ENCODE measurements around the gene NELL2.

The NELL2 gene

GRCh38 chr12:44581642-44582242 is 294.4 kb downstream of the NELL2 start (continued):
- TF ChIP-seq OSR1 (CRISPR knock-in tag; IDR thresholded peaks at IDR 0.05) (no peak), PATZ1 (CRISPR knock-in tag; IDR thresholded peaks at IDR 0.05; ENCODE audit: borderline replicate concordance) (no peak)

DNA sequence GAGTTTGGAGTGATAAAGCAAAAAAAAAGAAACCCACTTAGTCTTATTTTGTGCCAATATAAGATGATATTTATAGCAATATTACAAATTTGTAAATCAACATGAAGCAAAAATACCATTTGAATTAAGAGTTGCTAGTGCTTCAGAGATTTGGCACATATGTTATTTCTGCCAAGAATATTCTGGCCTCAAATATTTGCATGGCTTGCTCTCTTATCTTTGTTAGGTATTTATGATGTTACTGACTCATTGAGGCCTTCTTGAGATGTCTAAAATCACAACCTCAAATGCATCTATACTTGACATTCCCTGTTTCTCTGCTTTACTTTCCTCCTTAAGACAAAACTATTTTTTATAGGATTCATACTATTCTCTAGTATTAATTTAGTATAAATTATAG is 301.5 kb downstream of the NELL2 start:
- TF ChIP-seq ISL1 (CRISPR knock-in tag; IDR thresholded peaks at IDR 0.05) (no peak), PATZ1 (CRISPR knock-in tag; IDR thresholded peaks at IDR 0.05; ENCODE audit: borderline replicate concordance) (no peak), ZC3H10 (CRISPR knock-in tag; IDR thresholded peaks at IDR 0.05) (no peak), ARNTL (CRISPR knock-in tag; IDR thresholded peaks at IDR 0.05; ENCODE audit: borderline replicate concordance, low read depth) (no peak), OSR1 (CRISPR knock-in tag; IDR thresholded peaks at IDR 0.05) (no peak), CREB5 (CRISPR knock-in tag; IDR thresholded peaks at IDR 0.05; ENCODE audit: low read depth) (no peak), ZFP3 (CRISPR knock-in tag; IDR thresholded peaks at IDR 0.05) (no peak), TOX (CRISPR knock-in tag; IDR thresholded peaks at IDR 0.05; ENCODE audit: borderline replicate concordance) (no peak), GLIS3 (CRISPR knock-in tag; IDR thresholded peaks at IDR 0.05) (no peak), BACH2 (CRISPR knock-in tag; IDR thresholded peaks at IDR 0.05; ENCODE audit: borderline replicate concordance) (no peak), TCF4 (CRISPR knock-in tag; IDR thresholded peaks at IDR 0.05; ENCODE audit: borderline replicate concordance) (no peak), ESRRG (CRISPR knock-in tag; IDR thresholded peaks at IDR 0.05) (no peak), PPARA (CRISPR knock-in tag; IDR thresholded peaks at IDR 0.05; ENCODE audit: borderline replicate concordance) (no peak), RARB (CRISPR knock-in tag; IDR thresholded peaks at IDR 0.05) (no peak), ZNF565 (CRISPR knock-in tag; conservative IDR thresholded peaks at IDR 0.05; ENCODE audit: low read depth) (no peak)
- TF ChIP-seq, protein P1, sequence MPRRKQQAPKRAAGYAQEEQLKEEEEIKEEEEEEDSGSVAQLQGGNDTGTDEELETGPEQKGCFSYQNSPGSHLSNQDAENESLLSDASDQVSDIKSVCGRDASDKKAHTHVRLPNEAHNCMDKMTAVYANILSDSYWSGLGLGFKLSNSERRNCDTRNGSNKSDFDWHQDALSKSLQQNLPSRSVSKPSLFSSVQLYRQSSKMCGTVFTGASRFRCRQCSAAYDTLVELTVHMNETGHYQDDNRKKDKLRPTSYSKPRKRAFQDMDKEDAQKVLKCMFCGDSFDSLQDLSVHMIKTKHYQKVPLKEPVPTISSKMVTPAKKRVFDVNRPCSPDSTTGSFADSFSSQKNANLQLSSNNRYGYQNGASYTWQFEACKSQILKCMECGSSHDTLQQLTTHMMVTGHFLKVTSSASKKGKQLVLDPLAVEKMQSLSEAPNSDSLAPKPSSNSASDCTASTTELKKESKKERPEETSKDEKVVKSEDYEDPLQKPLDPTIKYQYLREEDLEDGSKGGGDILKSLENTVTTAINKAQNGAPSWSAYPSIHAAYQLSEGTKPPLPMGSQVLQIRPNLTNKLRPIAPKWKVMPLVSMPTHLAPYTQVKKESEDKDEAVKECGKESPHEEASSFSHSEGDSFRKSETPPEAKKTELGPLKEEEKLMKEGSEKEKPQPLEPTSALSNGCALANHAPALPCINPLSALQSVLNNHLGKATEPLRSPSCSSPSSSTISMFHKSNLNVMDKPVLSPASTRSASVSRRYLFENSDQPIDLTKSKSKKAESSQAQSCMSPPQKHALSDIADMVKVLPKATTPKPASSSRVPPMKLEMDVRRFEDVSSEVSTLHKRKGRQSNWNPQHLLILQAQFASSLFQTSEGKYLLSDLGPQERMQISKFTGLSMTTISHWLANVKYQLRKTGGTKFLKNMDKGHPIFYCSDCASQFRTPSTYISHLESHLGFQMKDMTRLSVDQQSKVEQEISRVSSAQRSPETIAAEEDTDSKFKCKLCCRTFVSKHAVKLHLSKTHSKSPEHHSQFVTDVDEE (CRISPR knock-in tag; IDR thresholded peaks at IDR 0.05), result no peak
- no peak for ATAC-seq

- TF ChIP-seq CSRNP3 (CRISPR knock-in tag; IDR thresholded peaks at IDR 0.05) (no peak), ZNF565 (CRISPR knock-in tag; conservative IDR thresholded peaks at IDR 0.05; ENCODE audit: low read depth) (no peak), CREB5 (CRISPR knock-in tag; IDR thresholded peaks at IDR 0.05; ENCODE audit: low read depth) (no peak), RARB (CRISPR knock-in tag; IDR thresholded peaks at IDR 0.05) (no peak), ZNF70 (CRISPR knock-in tag; IDR thresholded peaks at IDR 0.05) (no peak), GLIS3 (CRISPR knock-in tag; IDR thresholded peaks at IDR 0.05) (no peak), TOX (CRISPR knock-in tag; IDR thresholded peaks at IDR 0.05; ENCODE audit: borderline replicate concordance) (no peak), BACH2 (CRISPR knock-in tag; IDR thresholded peaks at IDR 0.05; ENCODE audit: borderline replicate concordance) (no peak)
- TF ChIP-seq, protein P2, sequence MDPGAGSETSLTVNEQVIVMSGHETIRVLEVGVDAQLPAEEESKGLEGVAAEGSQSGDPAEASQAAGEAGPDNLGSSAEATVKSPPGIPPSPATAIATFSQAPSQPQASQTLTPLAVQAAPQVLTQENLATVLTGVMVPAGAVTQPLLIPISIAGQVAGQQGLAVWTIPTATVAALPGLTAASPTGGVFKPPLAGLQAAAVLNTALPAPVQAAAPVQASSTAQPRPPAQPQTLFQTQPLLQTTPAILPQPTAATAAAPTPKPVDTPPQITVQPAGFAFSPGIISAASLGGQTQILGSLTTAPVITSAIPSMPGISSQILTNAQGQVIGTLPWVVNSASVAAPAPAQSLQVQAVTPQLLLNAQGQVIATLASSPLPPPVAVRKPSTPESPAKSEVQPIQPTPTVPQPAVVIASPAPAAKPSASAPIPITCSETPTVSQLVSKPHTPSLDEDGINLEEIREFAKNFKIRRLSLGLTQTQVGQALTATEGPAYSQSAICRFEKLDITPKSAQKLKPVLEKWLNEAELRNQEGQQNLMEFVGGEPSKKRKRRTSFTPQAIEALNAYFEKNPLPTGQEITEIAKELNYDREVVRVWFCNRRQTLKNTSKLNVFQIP (CRISPR knock-in tag; IDR thresholded peaks at IDR 0.05; ENCODE audit: borderline replicate concordance, low read depth), result no peak
- no peak for ATAC-seq
Observed at GRCh38 chr12:44573723-44574122, 302.4 kb downstream of the NELL2 start.

Measured in SK-N-SH treated with all-trans-retinoic acid at 6 μM for 48 hours (cell line).